A673 (cell line): ENCODE results near the gene CRACDL. TPM values are rescaled to one million over a fixed set of nuclear protein-coding genes. Genes with fewer than 3 reads are reported as not detected.

ENCODE experiments used
- BruUV-seq: library from RNA; stranded (reverse); fragments of 400-500 nt; replicated peaks from 2 replicates; lab custom pipeline; 2021; lab: Mats Ljungman, UMichigan
- CTCF ChIA-PET: fragments of 300-600 bp; sonication (Branson Sonifier 250); formaldehyde crosslinking; loops from one replicate; lab custom pipeline; 2022; ENCODE audit warnings: antibody characterized with exemption; lab: Charles Lee
- POLR2A ChIA-PET: fragments of 300-600 bp; sonication (Branson Sonifier 250); formaldehyde crosslinking; loops from one replicate; lab custom pipeline; 2022; ENCODE audit warnings: antibody characterized with exemption; ENCODE audit not compliant: low non-redundant PET; lab: Charles Lee
- DNase-seq: peaks from one replicate; pipeline ENCODE4 v3.0.0-alpha.2; 2015; ENCODE audit warnings: low spot score
- H3K27ac ChIP-seq: fragments of 200-600 bp; sonication (generic); 2 replicates; pipeline ENCODE4 v1.5.1; 2016; ENCODE audit warnings: mixed run types, low read depth, mild to moderate bottlenecking, mixed read lengths, antibody characterized with exemption, low read length; ENCODE audit not compliant: poor library complexity, severe bottlenecking
- H3K27me3 ChIP-seq: fragments of 200-600 bp; sonication (generic); replicated peaks from 2 replicates; pipeline ENCODE4 v1.6.1; 2017; ENCODE audit warnings: mixed run types, low read depth, mild to moderate bottlenecking, mixed read lengths, antibody characterized with exemption, low read length; ENCODE audit not compliant: insufficient read depth, poor library complexity
- H3K36me3 ChIP-seq: fragments of 200-600 bp; sonication (generic); 2 replicates; pipeline ENCODE4 v1.6.1; 2016; ENCODE audit warnings: mixed run types, mild to moderate bottlenecking, mixed read lengths, antibody characterized with exemption, low read length; ENCODE audit not compliant: insufficient read depth, poor library complexity, severe bottlenecking
- H3K4me1 ChIP-seq: fragments of 200-600 bp; sonication (generic); 2 replicates; pipeline ENCODE4 v1.6.1; 2017; ENCODE audit warnings: mixed run types, mild to moderate bottlenecking, mixed read lengths, antibody characterized with exemption, low read length; ENCODE audit not compliant: insufficient read depth, poor library complexity, severe bottlenecking
- H3K4me3 ChIP-seq: fragments of 200-600 bp; sonication (generic); 2 replicates; pipeline ENCODE4 v1.5.1; 2016; ENCODE audit warnings: low read depth, mixed run types, mild to moderate bottlenecking, mixed read lengths, low read length; ENCODE audit not compliant: poor library complexity, severe bottlenecking
- H3K9me3 ChIP-seq: fragments of 200-600 bp; sonication (generic); 2 replicates; pipeline ENCODE4 v1.6.1; 2016; ENCODE audit warnings: mixed run types, low read depth, mild to moderate bottlenecking, mixed read lengths, antibody characterized with exemption, low read length; ENCODE audit not compliant: poor library complexity, severe bottlenecking
- EZH2 ChIP-seq: fragments of 200-600 bp; sonication (generic); IDR thresholded peaks from 2 replicates; pipeline ENCODE4 v1.6.1; 2017; ENCODE audit warnings: borderline replicate concordance, low read depth, mild to moderate bottlenecking, mixed read lengths, antibody characterized with exemption, low read length; ENCODE audit not compliant: poor library complexity, severe bottlenecking
- intact Hi-C: fragments of 100-400 bp; cut with micrococcal nuclease; formaldehyde crosslinking; loops from one replicate; pipeline ENCODE4 v1.10.0; 2022; ENCODE audit not compliant: unreplicated experiment
- total RNA-seq: library from RNA; stranded (reverse); gene quantifications from 2 replicates; pipeline ENCODE4 v1.2.3, GENCODE V29; 2021
- TF ChIP-seq, protein P1 (sequence below): fragments of 300-800, 200-600 bp; sonication (generic); conservative IDR thresholded peaks from 2 replicates; pipeline ENCODE4 v1.5.1; 2017; ENCODE audit warnings: low read depth, mild to moderate bottlenecking, antibody characterized with exemption, low read length, moderate library complexity, mixed read lengths

CRACDL gene
- total RNA-seq, 1 experiment from 2014 or later, result not detected

DNA sequence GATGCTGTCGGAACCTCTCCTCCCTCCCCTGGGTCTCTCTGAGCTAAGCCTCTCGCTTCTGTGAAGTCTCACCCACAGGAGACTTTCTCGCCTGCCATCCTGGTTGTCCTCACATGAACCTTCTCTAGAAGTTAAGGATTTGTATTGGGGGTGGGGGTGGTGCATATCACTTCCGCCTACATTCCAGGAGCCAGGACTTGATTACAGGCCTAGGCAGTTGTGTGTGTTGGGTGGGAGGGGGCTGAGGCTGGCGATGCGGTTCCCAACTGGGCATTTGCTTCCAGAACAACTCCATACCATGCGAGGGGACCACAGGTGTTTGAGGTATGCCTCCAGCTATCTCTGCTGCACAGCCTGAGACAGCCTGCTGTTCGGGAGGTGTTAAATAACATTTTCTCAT is 148.3 kb downstream of the CRACDL start:
- Histone ChIP-seq H3K9me3 (peaks cover under 1% of the 10 kb centered on the region), H3K27me3 (no peaks in the 10 kb centered on the region), H3K4me1 (no peaks in the 10 kb centered on the region), H3K27ac (no peak overlapping the region), H3K36me3 (no peaks in the 10 kb centered on the region), H3K4me3 (no peak overlapping the region)
- DNase-seq, result no peak
- no peak for TF ChIP-seq EZH2
- TF ChIP-seq, protein P1, sequence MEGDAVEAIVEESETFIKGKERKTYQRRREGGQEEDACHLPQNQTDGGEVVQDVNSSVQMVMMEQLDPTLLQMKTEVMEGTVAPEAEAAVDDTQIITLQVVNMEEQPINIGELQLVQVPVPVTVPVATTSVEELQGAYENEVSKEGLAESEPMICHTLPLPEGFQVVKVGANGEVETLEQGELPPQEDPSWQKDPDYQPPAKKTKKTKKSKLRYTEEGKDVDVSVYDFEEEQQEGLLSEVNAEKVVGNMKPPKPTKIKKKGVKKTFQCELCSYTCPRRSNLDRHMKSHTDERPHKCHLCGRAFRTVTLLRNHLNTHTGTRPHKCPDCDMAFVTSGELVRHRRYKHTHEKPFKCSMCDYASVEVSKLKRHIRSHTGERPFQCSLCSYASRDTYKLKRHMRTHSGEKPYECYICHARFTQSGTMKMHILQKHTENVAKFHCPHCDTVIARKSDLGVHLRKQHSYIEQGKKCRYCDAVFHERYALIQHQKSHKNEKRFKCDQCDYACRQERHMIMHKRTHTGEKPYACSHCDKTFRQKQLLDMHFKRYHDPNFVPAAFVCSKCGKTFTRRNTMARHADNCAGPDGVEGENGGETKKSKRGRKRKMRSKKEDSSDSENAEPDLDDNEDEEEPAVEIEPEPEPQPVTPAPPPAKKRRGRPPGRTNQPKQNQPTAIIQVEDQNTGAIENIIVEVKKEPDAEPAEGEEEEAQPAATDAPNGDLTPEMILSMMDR, result no peak
- POLR2A ChIA-PET, result no interaction called here
- intact Hi-C loops, result no loop called here
- CTCF ChIA-PET, result interaction anchor here (0.5 kb wide), 1 partner anchor 15 kb away, joined by 3 read pairs; no protein-coding TSS in a partner anchor
- BruUV-seq, result no TSS peak

DNA sequence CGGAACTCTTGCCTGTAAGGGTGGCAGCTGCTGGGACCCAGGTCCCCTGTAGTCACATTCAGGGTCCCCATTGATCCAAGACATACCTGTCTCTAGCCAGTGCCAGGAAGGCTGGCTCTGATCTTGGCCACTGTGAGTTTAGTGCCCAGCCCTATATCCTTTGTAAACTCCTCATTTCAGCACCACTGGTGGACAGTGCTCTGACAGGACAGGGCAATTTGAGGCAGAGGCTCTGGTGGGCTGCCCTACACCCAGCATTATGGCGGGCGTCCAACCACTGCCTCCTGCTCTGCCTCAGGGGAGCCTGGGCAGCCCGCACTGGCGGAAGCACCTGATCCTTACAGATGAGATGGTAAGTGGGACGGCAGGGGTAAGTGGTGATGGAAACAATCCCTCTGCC is 149.8 kb downstream of the CRACDL start:
- Histone ChIP-seq H3K4me1 (no peaks in the 10 kb centered on the region), H3K4me3 (no peak overlapping the region), H3K36me3 (no peaks in the 10 kb centered on the region), H3K27me3 (no peaks in the 10 kb centered on the region), H3K9me3 (peaks cover 16% of the 10 kb centered on the region), H3K27ac (no peak overlapping the region)
- TF ChIP-seq EZH2, result no peak
- intact Hi-C loops, result no loop called here
- ChIA-PET CTCF (no interaction called here), POLR2A (no interaction called here)
- no TSS peak for BruUV-seq
- DNase-seq, result no peak

DNA sequence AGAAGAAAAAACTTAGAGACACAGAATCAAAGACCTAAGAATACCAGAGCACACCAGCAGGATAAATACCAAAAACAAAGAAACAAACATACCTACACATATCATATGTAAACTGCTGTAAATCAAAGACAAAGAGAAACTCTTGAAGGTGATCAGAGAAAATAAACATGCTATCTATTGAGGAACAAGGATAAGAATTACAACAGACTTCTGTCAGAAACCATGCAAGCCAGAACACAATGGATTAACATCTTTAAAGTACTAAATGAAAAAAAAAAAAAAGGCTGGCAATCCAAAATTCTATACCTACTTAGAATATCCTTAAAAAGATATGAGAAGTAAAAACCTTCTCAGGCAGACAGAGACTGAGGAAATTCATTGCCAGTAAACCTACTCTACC is 153.5 kb downstream of the CRACDL start:
- ChIA-PET CTCF (no interaction called here), POLR2A (no interaction called here)
- Histone ChIP-seq H3K9me3 (peaks cover 16% of the 10 kb centered on the region), H3K36me3 (no peaks in the 10 kb centered on the region), H3K4me3 (no peak overlapping the region), H3K27ac (no peak overlapping the region), H3K27me3 (no peaks in the 10 kb centered on the region), H3K4me1 (no peaks in the 10 kb centered on the region)
- no peak for TF ChIP-seq EZH2
- TF ChIP-seq, protein P1, result no peak
- BruUV-seq, result no TSS peak
- no peak for DNase-seq
- intact Hi-C loops, result no loop called here

DNA sequence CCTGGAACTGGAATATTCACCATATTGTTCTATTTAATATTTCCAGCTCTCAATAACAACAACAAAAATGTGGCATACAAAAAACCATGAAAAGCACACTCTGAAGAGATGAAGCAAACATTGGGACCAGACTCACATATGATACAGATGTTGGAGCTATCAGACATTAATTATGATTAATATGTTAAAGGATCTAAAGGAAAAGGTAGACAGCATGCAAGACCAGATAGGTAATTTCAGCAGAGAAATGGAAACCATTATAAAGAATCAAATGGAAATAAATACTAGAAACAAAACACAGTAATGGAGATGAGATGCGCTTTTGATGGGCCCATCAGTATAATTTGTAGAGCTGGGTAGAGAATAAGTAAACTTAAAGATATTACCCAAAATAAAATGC is 154.2 kb downstream of the CRACDL start:
- Histone ChIP-seq H3K27ac (no peak overlapping the region), H3K4me1 (no peaks in the 10 kb centered on the region), H3K9me3 (peaks cover 16% of the 10 kb centered on the region), H3K27me3 (no peaks in the 10 kb centered on the region), H3K36me3 (no peaks in the 10 kb centered on the region), H3K4me3 (no peak overlapping the region)
- POLR2A ChIA-PET, result no interaction called here
- no TSS peak for BruUV-seq
- no peak for DNase-seq
- CTCF ChIA-PET, result no interaction called here
- intact Hi-C loops, result no loop called here
- TF ChIP-seq, protein P1, result no peak
- TF ChIP-seq EZH2, result no peak
